ENCODE data around the gene HOXB1.

GRCh38 chr17:48505788-48506187 lies 25.0 kb downstream of the HOXB1 start:
- no peak for TF ChIP-seq CTCF (optimal IDR thresholded peaks at IDR 0.05 in 1 of 3, IDR thresholded peaks at IDR 0.05 in 1 of 3, conservative IDR thresholded peaks at IDR 0.05 in 1 of 3; ENCODE audit: extremely low read depth in 1 of 3, insufficient read depth in 2 of 3, low read length in 3 of 3)
- TF ChIP-seq EZH2 (IDR thresholded peaks at IDR 0.05; ENCODE audit: low read length), result no peak

Measured in keratinocyte (primary cell).